Activated CD4-positive, alpha-beta T cell treated with anti-CD3 and anti-CD28 coated beads, Interleukin-2, Interleukin-6, amounts not matched to agents 100 ng/mL and 50 ng/mL, durations not matched to agents 16 hours and 8 hours (primary cell): ENCODE measurements around the gene TIFAB.

Experiments
- DNase-seq: peaks from one replicate; pipeline ENCODE4 v3.0.0-alpha.2; 2020

Gene TIFAB

DNA sequence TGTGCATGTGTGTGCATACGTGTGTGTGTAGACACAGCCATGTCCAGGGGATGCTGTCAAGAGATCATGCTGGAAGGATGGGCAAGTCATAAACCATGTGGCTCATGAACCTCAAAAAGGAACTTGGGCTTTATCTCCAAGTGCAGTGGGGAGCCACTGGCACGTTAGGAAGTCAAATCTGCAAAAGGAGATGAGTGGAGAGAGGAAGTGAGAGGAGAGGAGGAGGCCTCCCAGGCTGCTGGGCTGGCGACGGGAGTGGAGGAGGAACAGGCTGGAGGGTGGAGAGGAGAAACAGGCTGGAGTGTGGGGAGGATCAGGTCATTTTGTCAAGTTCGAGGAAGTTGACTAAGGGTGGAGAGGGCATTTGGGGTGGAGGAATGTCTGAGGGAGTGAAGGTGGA, 29.2 kb upstream of the TIFAB start:
- DNase-seq: no peak

DNA sequence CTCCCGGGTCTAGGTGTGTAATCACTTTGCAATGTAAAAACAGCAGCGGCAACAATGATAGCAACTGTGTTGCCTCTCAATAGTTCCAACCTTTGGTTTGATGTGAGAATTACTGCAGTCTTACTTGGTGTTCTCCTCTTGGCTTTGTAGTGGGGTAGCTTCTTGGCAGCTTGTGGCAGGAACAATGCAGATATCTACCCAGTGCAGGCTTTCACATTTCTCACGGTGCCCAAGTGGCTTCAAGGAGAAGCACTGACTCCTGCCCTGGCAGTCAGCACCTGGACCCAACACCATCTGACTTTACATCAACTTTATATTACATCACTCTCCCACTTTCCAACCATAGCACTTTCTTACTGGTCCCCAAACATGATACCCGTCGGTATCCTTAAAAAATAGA, 28.4 kb upstream of the TIFAB start:
- no peak for DNase-seq

GRCh38 chr5:135478938-135479337, 26.8 kb upstream of the TIFAB start:
- no peak for DNase-seq

- DNase-seq: no peak
Measured at GRCh38 chr5:135477613-135478066, 25.5 kb upstream of the TIFAB start.

GRCh38 chr5:135476615-135477581, 24.7 kb upstream of the TIFAB start:
- DNase-seq: no peak

GRCh38 chr5:135473956-135474670, 22.0 kb upstream of the TIFAB start:
- DNase-seq: no peak

DNA sequence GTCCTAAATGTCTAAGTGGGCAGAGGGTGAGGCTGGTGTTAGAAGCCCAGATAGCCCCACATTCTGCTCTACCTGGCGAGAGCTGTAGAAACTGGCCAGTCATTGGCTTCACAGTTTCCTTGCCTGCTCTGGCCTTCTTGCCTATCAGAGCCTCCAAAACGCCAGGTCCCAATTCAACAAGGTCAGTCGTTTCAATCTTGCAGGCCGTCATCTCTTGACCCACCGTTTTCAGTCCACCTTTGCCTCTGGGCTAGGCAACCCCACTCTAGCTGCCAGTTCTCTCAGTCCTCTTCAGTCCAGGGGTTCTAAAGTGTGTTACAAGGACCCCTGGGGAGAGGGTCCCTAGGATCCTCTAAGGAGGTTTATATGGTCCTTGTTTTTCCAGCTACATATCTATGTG, 20.0 kb upstream of the TIFAB start:
- no peak for DNase-seq

DNA sequence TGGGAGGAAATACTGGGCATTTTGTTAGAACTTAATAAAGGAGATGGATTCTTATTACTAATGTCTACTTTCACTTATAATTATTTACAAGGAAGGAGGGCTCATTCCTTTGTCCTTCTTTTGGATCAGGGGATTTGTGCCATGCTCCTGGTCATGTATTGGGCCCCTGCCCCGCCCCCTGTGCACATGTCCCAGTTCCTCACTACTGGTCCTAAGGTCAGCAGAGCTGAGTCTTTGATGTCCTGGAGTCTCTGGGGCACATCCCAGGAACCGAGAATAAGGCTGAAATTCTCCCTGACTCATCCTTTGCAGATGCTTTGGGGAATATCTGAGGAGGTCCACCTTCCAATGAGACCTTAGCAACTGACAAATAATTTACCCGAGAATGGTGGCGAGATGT, 19.6 kb upstream of the TIFAB start:
- no peak for DNase-seq

GRCh38 chr5:135469911-135470310, 17.8 kb upstream of the TIFAB start:
- no peak for DNase-seq

DNA sequence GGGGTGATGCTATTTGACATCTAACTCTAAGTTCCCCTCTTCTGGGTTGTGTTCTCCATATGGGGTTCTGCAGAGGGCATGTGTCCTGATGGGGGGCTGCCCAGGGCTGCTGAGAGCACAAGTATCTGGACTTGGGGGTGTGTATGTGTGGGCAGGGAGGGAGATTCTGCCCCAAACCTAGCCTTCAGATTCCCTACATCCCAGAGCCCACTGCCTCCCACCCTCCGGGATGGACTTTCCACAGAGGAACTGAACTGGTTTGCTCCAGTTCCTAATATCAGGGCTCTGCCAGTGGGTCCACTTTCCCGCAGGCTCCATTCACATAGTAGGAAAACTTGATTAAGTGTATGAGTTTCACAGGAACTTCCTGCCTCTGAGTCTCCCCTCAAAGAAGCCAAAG, 16.4 kb upstream of the TIFAB start:
- DNase-seq: no peak

DNA sequence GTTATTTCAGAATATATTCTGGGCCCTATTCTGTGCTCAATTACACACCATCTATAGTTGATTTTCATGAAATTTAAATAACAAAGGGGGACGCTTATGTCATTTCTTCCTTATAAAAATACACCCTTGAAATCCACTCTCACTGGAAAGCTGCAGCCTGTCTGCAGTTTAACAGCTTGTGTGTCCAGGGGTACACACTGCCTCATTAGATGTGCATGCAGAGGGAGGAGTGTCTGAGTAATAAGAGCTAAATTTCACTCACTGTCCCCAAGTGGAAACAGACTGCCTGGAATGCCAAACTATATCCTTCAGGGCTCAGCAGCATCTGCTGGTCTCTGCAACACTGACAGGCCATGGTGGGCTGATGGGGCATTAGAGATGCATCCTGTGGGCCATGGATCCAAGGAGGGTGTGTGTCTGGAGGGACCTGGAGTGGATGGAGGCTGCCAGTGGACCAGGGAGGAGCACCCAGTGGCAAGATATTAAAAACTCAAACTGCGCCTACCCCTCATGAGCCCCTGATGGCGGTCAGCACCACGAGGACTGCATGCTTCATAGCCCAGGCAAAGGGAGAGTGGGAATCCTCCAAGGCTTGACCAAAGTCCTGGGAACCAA, 15.8 kb upstream of the TIFAB start:
- no peak for DNase-seq

- DNase-seq: no peak
Measured at GRCh38 chr5:135467051-135467625, 15.0 kb upstream of the TIFAB start.

DNA sequence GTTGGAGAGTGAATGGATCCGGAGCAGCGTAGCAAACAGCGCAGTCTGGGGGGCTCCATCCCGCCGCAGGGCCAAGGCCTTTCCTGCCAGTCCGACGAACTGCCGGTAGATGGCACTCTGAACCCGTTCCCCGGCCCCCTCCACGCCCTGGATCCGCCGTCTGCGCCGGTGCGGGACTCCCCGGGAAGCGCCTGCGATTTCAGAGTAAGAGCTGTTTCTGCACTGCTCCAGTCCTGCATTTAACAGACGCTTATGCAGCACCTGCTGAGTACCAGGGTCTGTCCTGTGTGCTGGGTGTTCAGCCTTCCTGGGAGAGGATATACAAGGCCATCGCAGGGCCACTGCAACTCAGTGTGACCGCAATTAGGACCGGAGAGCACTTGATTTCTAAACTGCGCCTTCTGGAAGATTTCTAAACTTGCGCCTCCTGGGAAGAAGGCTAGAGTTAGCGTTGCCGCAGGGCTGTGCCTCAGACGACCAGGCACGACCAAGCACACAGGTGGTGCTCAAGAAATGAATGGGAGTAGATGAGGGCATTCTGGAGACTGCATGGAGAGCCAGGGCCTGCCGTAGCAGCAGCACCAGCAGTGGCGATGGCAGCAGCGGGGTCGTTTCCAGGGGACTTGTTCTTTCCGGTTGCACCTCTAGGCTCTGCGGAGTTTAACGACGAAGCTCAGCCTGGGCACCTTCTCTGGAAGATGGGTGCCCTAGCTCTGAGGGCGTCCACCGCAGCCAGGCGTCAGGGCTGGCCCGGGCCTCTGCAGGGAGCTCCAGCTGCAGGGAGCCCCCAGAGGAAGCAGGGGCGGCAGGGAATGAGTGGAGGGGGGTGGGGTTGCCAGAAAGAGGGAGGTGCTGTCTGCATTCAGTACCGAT, 14.3 kb upstream of the TIFAB start:
- DNase-seq: peak; percentile 77

DNA sequence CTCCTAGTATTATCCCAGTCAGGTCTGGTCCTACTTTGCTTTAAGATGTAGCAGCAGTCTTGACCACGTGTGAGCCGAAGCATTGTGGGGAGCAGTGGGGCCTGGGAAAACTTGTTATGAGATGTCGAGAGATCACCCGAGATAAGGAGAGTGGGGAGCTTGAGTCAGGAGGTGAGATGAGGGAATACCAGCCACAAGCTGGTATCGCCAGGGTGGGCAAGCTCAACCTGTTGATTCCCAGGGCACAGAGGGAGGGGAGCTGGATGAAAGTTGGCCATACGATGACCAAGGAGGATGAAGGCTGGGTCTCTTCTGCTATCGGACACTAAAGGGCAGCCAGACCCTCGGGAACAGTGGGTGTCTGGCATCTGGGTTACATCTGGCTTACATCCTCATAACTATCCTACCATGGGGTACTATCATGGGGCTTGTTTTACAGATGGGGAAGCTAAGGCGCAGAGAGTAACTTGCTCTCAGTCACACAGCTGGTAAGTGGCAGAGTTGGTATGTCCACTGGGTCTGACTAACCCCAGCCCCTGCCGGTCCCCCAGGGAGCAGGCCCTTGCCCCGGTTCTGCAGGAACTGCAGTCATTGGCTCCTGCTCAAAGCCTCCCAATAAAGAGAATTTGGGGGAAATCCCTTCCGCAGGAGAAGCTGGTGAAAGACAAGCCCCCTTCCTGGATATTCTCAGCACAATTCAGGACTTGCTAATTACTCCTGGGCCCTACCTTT, 13.4 kb upstream of the TIFAB start:
- no peak for DNase-seq

- DNase-seq: peak; percentile 71
Measured at GRCh38 chr5:135462304-135462703, 10.2 kb upstream of the TIFAB start.

GRCh38 chr5:135461481-135462151, 9.5 kb upstream of the TIFAB start:
- no peak for DNase-seq

DNA sequence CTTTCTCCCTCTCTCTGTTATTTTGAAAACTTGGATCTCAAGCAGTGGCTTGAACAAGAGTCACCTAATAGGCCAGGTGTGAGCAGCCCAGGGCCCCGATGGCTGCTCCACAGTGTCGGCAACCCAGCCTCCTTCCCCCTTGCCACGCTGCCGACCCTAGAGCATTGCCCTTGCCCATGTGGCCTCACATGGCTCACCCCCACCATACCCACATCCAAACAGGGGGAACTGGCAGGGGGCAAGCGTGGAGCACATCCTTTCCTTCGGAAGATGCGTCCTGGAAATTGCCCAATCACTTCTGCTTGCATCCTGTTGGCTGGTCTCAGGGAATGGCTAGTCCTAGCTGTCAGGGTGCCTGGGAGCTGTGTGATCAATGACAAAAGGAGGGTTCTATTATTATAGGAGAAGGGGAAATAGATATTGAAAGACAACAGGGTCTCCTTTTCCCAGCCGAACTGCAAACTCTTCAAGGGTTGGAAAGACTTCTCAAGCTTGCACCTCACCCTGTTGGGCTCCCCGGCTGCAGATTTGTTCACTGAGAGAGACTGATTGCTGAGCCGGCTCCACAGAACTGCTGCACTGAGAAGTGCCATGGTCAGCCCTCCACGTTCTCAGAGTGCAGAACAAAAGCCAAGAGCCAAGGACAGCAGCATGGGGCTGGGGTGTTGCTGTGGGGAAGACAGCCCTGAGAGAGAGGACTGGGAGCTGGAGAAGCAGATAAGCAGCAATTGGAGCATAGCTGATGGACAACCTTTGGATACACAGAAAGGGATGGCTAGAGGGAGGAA, 8.3 kb upstream of the TIFAB start:
- DNase-seq: no peak

- DNase-seq: no peak
Measured at GRCh38 chr5:135458921-135459331, 6.8 kb upstream of the TIFAB start.

DNA sequence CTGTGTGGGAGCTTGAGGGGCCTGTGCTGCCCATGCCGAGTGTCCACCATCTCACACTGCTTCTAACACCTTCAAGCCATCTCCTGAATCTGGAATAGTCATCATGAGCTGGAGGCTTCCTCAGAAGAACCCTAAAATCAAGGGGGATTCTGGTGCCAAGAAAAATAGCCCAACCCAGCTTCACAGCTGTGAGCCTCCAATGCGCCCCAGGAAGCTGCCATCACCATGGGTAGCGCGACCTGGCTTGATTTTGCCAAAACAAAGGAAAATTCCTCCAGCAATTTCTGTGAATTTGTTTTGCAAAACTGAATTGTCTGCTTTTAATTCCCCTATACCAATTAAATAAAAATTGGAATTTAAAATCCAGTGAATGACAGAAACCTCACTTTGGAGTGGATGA, 6.2 kb upstream of the TIFAB start:
- DNase-seq: no peak
